ENCODE measurements around the gene SLC22A23.

The SLC22A23 gene

DNA sequence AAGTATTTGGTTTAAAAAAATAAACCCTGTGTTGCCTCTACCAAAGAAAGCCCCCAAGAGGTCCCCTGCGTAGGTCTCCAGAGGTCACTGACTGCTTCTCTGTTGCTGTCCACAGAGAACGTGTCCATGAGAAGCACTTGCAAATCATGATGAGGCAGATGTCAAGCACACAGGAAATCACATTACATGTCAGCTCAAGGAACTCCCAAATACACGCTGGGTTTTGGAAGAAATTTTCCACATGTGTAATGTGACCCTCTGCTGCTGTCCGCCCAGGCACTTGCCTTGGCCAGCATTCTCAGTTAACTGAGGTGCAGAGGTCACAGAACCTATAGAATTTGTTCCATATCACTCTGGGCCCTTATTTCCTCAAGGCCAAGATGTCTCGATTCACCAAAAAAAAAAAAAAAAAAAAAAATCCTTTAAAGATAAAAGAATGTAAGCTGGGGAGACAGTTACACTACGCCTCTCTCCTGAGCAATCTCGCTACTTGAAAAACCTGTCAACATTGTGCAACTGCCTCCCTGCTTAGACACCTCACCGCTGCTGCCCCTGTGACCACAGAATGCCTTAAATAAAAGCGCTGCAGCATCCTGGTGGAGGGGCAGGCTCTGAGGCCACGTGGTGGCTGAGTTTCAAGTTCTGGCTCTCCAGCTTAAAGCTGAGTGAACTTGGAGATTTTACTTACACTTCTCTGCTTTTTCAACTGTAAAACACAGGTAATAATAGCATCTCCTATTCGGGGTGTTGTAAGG lies 42.3 kb downstream of the SLC22A23 start:
- H3K4me3 ChIP-seq (ENCODE audit: low read depth, low read length), result no peak overlapping the region

DNA sequence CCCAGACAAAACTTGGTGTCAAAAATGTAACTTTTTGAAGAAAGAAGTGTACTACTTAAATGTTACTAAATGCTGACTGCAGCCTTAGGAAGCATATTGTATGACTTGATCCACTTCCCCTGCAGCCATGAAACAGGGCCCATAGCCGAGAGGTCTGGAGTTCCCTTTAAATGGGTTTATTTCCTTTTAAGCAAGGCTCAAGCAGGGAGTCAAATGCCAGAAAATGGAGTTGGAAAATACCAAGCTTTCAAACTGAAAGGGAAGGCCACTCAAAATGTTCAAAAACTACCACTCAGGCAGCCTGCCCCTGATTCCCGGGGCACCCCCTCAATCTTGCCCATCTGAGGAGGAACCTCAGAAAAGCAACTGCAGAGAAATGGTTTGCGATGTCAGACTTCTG lies 43.3 kb downstream of the SLC22A23 start:
- TF ChIP-seq, protein P1, sequence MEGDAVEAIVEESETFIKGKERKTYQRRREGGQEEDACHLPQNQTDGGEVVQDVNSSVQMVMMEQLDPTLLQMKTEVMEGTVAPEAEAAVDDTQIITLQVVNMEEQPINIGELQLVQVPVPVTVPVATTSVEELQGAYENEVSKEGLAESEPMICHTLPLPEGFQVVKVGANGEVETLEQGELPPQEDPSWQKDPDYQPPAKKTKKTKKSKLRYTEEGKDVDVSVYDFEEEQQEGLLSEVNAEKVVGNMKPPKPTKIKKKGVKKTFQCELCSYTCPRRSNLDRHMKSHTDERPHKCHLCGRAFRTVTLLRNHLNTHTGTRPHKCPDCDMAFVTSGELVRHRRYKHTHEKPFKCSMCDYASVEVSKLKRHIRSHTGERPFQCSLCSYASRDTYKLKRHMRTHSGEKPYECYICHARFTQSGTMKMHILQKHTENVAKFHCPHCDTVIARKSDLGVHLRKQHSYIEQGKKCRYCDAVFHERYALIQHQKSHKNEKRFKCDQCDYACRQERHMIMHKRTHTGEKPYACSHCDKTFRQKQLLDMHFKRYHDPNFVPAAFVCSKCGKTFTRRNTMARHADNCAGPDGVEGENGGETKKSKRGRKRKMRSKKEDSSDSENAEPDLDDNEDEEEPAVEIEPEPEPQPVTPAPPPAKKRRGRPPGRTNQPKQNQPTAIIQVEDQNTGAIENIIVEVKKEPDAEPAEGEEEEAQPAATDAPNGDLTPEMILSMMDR (IDR thresholded peaks at IDR 0.05; ENCODE audit: low read depth, low read length), result no peak
- no peak overlapping the region for H3K4me3 ChIP-seq (ENCODE audit: low read depth, low read length)

More for the DNA sequence above, 42.3 kb downstream of the SLC22A23 start:
- TF ChIP-seq, protein P1 (IDR thresholded peaks at IDR 0.05; ENCODE audit: low read depth, low read length), result no peak

DNA sequence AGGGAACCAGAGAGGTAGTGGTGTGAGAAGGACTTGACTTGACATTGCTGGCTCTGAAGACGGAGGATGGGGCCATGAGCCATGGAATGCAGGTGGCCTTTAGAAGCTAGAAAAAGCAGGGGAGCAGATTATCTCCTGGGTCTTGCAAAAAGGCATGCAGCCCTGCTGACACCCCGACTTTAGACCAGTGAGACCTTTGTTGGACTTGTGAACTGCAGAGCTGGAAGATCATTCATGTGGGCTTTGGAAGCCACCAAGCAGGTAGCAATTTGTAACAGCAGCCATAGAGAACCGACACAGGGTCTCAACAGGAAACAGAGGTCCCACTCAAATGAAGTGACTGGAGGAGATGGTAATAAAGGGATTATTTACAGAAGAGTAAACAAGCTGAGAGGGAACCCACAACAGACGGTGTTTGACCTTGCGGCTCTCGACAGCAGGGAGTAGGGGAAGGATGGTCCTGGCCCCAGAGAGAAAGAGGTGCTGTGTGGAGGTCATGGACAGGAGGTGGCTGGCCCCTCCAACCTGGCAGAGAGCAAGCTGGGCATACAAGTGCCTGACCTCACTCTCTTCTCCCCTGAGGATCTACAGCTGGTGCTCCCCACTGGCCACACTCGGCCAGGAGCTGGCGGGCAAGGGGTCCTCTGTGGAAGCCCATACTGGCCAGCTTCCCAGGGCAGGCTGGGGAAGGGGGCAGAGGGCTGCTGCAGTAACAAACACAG lies 43.9 kb downstream of the SLC22A23 start:
- TF ChIP-seq, protein P1 (IDR thresholded peaks at IDR 0.05; ENCODE audit: low read depth, low read length), result no peak
- no peak overlapping the region for H3K4me3 ChIP-seq (ENCODE audit: low read depth, low read length)

DNA sequence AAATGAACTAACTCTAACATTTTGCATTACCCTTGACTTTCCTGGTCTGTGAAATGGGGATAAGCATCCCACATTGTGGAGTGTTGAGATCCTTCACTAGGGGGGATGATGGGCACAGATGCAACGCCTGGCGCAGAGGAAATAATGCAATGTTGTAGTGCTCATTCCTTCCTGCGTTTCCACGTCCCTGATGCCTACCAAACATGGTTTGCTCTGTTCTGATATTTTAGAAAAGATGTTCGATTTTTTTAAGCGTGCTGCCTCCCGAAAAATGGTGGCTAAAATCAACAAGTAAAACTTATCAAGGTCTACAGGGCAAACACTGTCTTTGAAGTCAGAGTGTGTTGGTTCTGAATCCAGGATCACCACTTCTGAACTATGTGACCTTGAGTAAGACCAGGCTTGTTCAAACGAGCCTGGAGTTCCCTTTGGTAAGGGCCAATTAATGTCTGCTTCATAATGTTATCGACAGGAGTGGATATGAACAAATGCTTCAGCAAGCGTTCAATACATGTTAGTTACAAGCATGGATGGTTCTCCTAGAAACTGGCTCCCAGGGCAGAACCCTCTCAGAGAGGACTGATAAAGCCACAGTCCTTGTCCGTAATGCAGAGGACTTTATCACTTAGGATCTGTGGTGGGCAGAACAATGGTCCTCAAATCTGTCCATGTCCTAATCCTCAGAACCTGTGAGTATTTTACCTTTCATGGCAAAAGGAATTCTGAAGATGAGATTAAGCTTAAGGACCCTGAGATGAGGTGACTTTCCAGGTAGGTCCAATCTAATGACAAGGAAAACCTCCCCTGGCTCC lies 44.7 kb downstream of the SLC22A23 start:
- no peak overlapping the region for H3K4me3 ChIP-seq (ENCODE audit: low read depth, low read length)
- TF ChIP-seq, protein P1 (IDR thresholded peaks at IDR 0.05; ENCODE audit: low read depth, low read length), result no peak

DNA sequence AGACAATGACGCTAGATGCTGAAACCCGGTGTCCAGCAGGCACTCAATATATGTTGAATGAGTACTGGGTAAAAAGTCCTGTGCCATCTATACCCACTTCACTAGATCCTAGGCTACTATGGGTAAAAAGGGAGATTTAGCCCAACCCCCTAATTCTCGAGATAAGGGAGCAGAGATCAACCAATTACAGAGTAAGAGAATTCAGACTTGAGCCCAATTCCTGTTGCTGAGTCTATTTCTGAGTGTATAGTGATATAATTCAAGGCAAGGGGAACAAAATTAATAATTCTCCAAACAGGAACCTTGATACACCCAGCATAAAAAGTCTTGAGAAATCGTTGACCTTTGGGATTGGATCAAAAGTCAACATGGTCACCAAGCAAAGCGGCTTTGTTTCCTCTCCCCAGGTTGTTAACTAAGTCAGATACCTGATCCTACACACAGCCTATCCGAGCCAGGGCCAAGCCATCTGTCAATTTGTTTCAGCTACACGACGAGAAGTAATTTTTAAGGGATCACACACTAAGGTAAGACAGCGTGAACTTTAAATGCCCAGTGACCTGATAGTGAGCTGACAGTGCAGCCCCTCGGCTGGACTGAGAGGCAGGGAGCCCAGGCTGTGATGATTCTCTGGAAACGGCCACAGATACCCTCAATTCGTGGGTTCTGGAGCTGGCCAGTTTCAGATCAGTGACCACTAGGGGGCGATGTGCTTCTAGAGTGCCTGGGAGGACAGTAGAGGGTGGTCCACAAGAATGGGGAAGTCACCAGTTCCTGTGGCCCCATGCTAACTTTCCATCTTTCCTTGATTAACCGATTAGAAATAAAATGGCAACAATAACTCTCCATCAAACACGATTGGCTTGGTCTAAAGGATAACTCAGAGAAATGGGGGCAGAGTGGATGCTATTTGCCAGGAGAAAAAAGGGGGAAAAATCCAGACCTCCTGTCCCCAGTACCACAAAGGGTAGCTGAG lies 46.2 kb downstream of the SLC22A23 start:
- no peak overlapping the region for H3K4me3 ChIP-seq (ENCODE audit: low read depth, low read length)
- TF ChIP-seq, protein P1 (IDR thresholded peaks at IDR 0.05; ENCODE audit: low read depth, low read length), result peak; percentile 76

DNA sequence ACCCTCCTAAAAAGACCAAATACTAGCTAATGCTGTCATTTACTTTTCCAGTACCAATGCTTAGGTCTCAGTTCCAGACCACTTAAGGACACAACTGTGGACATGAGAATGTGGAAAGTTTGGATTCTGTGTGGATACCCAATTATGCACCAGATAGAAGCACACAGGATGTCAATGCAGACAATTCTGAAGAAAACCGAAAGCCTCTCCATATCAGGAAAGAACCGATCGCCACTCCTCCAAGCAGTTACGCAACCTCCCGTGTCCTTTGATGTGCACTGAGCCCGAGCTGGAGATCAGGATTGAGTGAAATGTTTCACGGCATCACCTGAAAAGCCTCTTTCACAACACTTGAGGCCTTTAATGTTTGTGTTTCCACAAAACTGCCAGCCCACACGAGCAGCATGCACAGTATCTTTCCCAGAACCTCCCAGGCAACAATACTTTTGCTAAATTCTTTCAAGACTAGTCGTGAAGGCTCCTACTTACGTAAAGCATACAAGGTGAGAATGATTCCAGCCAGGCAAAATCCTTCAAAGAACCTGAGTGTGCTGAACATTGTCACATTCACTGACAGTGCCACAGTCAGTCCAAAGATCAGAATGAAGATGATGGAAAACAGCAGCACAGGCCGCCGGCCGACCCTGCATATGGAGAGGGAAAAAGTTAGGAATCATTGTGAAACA lies 47.0 kb downstream of the SLC22A23 start:
- no peak overlapping the region for H3K4me3 ChIP-seq (ENCODE audit: low read depth, low read length)
- TF ChIP-seq, protein P1 (IDR thresholded peaks at IDR 0.05; ENCODE audit: low read depth, low read length), result no peak

Data from WI38 (cell line).